ENCODE data around the gene ACE. TPM values are rescaled to one million over a fixed set of nuclear protein-coding genes. Genes with fewer than 3 reads are reported as not detected.

The ACE gene
- total RNA-seq, 4 donors from 2014 or later: 42.9 to 1,678 (median 1,106) TPM

DNA sequence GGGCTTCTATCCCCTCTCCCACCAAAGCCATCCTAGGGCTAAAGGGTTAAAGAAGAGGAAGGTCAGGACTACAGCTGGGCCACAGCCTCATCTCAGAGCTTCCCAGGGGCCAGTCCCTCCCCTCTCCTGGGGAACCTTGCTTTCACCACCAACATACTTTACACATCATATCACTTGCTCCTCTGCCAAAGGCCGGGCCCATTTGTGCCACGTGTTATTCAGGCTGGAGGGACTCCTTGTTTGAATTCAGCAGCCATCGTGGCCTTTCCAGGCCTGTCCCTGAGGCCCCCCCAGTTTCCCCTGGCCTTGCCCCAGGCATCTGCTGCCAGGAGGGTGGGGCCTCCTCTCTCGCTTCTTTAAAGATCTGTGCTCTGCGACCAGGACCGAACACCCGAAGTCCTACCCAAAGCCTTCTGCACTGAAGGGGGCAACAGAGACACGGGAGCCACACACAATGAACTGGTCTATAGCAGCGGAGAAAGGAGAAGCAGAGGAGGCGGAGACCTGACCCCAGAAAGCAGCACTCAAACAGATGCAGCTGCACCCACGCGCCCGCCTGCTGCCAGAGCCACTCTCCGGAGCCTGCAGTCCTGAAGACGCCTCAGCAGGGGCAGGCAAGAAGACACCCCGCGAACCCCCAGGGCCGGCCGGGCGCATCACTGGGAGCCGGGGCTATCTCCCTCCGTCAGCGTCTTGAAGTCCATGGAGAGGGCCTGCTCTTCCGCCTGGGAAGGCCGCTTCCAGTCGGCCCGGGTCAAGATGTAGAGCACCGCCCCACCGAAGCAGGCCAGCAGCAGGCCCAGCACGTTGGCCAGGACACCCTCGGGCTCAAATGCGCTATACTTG is 42.9 kb upstream of the ACE start:
- TF ChIP-seq POLR2A (IDR thresholded peaks at IDR 0.05): no peak
- TF ChIP-seq, protein P1, sequence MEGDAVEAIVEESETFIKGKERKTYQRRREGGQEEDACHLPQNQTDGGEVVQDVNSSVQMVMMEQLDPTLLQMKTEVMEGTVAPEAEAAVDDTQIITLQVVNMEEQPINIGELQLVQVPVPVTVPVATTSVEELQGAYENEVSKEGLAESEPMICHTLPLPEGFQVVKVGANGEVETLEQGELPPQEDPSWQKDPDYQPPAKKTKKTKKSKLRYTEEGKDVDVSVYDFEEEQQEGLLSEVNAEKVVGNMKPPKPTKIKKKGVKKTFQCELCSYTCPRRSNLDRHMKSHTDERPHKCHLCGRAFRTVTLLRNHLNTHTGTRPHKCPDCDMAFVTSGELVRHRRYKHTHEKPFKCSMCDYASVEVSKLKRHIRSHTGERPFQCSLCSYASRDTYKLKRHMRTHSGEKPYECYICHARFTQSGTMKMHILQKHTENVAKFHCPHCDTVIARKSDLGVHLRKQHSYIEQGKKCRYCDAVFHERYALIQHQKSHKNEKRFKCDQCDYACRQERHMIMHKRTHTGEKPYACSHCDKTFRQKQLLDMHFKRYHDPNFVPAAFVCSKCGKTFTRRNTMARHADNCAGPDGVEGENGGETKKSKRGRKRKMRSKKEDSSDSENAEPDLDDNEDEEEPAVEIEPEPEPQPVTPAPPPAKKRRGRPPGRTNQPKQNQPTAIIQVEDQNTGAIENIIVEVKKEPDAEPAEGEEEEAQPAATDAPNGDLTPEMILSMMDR (IDR thresholded peaks at IDR 0.05): no peak
- Histone ChIP-seq H3K9me3 (no peaks in the 10 kb centered on the region), H3K4me3 (no peak overlapping the region), H3K27ac (peak overlapping the region; percentile 19 to 81 (median 66)), H3K27me3 (no peaks in the 10 kb centered on the region), H3K4me1 (peaks cover 0 to 66% (median 7%) of the 10 kb centered on the region in 4 donors), H3K36me3 (no peaks in the 10 kb centered on the region)
- DNase-seq: peak in 2 of 3 donors; percentile 60 to 73

DNA sequence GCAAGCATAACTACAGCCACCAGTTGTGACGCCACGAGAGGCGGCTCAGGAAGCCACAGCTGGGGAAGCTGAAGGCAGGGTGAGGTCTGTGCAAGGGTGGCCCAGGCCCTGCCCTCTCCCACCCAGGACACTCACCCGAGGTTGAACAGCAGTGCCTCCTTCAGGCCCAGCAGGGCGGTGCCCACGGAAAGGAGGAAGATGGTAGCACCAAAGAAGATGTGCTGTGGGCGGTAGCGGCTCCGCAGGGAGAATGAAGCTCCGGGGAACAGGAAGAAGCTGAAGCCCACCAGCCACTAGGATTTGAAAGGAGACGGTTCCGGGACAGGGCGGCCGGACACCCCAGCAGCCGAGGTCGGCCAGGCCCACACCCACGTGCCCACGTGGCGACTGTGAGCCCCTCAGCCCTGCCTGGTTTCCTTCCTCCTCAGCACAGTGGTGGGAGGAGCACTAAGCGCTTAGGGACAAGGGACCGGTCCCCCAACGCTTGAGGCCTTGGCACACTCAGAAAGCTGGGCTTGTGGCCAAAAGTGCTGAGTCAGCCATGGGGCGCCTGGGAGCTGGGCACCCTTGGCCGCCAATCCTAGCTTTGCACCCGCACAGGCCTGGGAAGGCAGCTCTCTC is 41.8 kb upstream of the ACE start:
- Histone ChIP-seq H3K27me3 (no peaks in the 10 kb centered on the region), H3K27ac (peak overlapping the region; percentile 19 to 81 (median 50)), H3K9me3 (no peaks in the 10 kb centered on the region), H3K4me3 (no peak overlapping the region), H3K36me3 (no peaks in the 10 kb centered on the region), H3K4me1 (peaks cover 6 to 74% (median 10%) of the 10 kb centered on the region in 4 donors)
- DNase-seq: peak in 2 of 3 donors; percentile 86 to 87
- TF ChIP-seq, protein P1 (IDR thresholded peaks at IDR 0.05): peak in 4 of 6 experiments; percentile 7 to 38 (median 15)
- TF ChIP-seq POLR2A (IDR thresholded peaks at IDR 0.05): no peak

DNA sequence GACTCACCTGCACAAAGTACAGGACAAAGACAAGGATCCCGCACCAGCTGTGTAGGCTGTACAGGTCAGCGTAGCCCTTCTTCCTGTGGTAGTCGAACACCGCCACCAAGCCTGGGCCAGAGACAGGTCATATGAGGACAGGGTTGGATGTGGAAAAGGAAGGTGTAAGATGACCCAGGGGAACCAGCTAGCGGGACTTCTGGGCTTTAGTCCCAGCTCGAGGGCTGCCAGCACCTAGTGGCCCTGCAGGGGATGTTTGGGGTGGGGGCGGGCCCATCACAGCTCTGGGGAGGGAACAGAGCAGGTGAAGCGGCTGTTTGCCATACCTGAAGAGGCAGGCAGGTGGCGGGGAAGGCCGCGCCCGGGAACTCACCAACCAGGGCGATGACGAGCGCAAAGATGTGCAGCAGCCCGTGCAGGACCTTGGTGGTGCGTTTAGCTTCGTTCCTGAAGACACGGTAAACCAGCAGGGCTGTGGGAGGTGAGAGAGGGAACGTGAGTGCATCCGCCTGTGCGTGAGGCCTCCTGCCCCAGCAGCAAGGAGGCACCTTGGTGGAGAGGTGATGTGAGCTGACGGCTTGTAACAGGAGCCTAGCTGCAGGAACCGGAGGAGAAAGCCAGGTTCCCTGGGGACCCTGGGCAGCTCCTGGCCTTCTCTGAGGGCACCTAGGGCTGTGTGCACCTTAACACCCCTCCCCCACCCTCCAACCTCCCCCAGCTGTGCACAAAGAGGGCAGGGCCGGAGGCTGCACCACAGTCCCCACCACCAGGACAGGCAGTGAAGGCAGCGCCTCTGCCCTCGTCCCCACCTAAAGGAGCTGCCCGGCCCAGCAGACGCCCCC is 41.0 kb upstream of the ACE start:
- H3K27ac ChIP-seq: peak overlapping the region; percentile 19 to 81 (median 50)
- no peak overlapping the region for H3K4me3 ChIP-seq
- no peak for TF ChIP-seq POLR2A (IDR thresholded peaks at IDR 0.05)
- TF ChIP-seq, protein P1 (IDR thresholded peaks at IDR 0.05): peak in 4 of 6 experiments; percentile 33 to 61 (median 56)
- H3K9me3 ChIP-seq: no peaks in the 10 kb centered on the region
- H3K36me3 ChIP-seq: no peaks in the 10 kb centered on the region
- no peaks in the 10 kb centered on the region for H3K27me3 ChIP-seq
- peaks cover 9 to 80% (median 10%) of the 10 kb centered on the region in 4 donors for H3K4me1 ChIP-seq
- DNase-seq: peak in 2 of 3 donors; percentile 74 to 80

DNA sequence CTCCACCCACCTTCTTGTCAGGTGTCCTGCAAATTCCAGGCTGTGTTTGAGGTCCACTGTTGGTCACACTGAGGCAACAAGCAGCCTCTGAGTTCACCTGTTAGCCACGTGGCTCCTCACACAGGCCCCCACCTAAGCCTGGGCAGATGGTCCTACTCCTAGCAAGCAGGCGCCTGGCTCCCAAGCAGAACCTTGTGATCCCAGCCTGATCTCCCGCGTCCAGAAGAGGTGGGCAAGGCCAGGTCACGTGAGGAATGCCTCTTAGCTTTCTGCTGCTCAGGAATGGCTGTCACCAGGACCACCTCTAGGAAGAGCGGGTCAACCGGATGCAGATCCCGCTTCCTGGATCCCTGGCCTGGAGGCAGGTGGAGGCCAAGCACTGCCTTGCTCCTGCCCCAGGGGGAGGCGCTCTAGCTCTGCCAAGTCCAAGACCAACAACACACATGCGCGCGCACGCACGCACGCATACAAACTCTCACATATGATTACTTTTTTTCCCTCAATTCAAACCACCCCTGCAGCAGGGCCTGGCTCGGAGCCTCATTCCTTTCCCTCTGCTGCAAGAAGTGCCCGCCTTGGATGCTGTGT is 40.2 kb upstream of the ACE start:
- H3K27ac ChIP-seq: peak overlapping the region in 1 of 4 donors; percentile 81
- no peaks in the 10 kb centered on the region for H3K27me3 ChIP-seq
- peaks cover 9 to 76% (median 10%) of the 10 kb centered on the region in 4 donors for H3K4me1 ChIP-seq
- TF ChIP-seq, protein P1 (IDR thresholded peaks at IDR 0.05): peak in 1 of 6 experiments; percentile 11
- TF ChIP-seq POLR2A (IDR thresholded peaks at IDR 0.05): no peak
- no peaks in the 10 kb centered on the region for H3K36me3 ChIP-seq
- no peak overlapping the region for H3K4me3 ChIP-seq
- DNase-seq: peak in 1 of 3 donors; percentile 50
- no peaks in the 10 kb centered on the region for H3K9me3 ChIP-seq
